Mesothelial cell of epicardium (in vitro differentiated cells): ENCODE data around the gene ANKRD29. TPM values are rescaled to one million over a fixed set of nuclear protein-coding genes. Genes with fewer than 3 reads are reported as not detected.
"Not testable (repeated sequence)": the region's sequence is repeated elsewhere in the genome, so short reads cannot be mapped to it uniquely, and the experiment has no call there.

Source experiments
- DNase-seq, 2 experiments: peaks; one replicate each; pipeline ENCODE4 v3.0.0; 2021; ENCODE audit warnings: low spot score in 2 of 2; ENCODE audit not compliant: unreplicated experiment in 2 of 2
- H3K27ac Mint-ChIP-seq: 2 replicates; pipeline ENCODE4 v1.8.0; 2021; ENCODE audit warnings: mixed read lengths
- H3K27me3 Mint-ChIP-seq: 2 replicates; pipeline ENCODE4 v1.8.0; 2021; ENCODE audit warnings: low read depth, mixed read lengths
- H3K36me3 Mint-ChIP-seq: 2 replicates; pipeline ENCODE4 v1.8.0; 2021; ENCODE audit warnings: mixed read lengths
- H3K4me1 Mint-ChIP-seq: 2 replicates; pipeline ENCODE4 v1.8.0; 2021; ENCODE audit warnings: mixed read lengths
- H3K4me3 Mint-ChIP-seq: 2 replicates; pipeline ENCODE4 v1.8.0; 2021; ENCODE audit warnings: mild to moderate bottlenecking, moderate library complexity, mixed read lengths
- H3K9me3 Mint-ChIP-seq: 2 replicates; pipeline ENCODE4 v1.8.0; 2021; ENCODE audit warnings: mixed read lengths
- CTCF ChIP-seq: fragments of 200-600 bp; sonication (generic); IDR thresholded peaks from one replicate; pipeline ENCODE4 v1.5.0; 2021; ENCODE audit warnings: antibody characterized with exemption; ENCODE audit not compliant: unreplicated experiment
- total RNA-seq: library from RNA; stranded (reverse); gene quantifications from 3 replicates; pipeline ENCODE4 v1.2.1, GENCODE V29; 2021

Gene ANKRD29
- total RNA-seq, 1 donor from 2014 or later, result 2.3 TPM

DNA sequence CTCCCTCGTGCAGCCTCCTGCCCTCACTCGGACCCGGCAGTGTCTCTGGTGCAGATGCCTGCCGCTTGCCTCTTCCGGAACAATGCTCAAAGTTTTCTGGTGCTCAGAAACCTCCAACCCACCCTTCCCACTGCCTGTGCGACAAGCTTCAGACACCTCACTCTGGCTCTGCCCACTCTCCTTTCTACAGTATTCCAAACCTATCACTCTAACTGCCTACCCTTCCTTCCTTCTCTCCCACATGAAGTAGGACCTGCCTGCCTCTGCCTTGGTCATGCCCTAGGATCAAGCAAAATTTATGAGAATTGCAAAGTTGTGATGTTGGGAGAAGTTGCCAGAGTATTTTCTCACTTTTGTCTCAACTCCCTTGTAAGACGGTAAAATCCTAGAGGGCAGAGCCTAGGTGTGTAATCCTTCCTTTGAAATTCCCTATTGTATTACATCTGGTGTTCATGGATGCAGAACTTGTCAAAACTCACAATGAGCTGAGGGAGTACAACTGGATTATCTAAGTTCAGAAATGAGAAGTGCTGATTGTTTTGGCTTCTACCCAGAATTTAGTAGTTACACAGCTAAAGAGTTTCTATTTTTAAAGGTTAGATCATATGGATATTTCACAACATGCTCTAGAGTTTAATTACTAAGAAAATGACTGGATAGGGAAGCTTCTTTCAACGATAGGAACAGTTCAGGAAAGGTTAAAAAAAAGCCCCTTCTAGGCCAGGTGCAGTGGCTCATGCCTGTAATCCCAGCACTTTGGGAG lies 83.6 kb downstream of the ANKRD29 start:
- peaks cover 8% of the 10 kb centered on the region for H3K36me3 Mint-ChIP-seq
- no peak for TF ChIP-seq CTCF
- H3K4me1 Mint-ChIP-seq, result peaks cover 16% of the 10 kb centered on the region
- H3K27me3 Mint-ChIP-seq, result no peaks in the 10 kb centered on the region
- no peak for DNase-seq
- no peaks in the 10 kb centered on the region for H3K9me3 Mint-ChIP-seq
- H3K4me3 Mint-ChIP-seq, result no peak overlapping the region
- no peak overlapping the region for H3K27ac Mint-ChIP-seq

DNA sequence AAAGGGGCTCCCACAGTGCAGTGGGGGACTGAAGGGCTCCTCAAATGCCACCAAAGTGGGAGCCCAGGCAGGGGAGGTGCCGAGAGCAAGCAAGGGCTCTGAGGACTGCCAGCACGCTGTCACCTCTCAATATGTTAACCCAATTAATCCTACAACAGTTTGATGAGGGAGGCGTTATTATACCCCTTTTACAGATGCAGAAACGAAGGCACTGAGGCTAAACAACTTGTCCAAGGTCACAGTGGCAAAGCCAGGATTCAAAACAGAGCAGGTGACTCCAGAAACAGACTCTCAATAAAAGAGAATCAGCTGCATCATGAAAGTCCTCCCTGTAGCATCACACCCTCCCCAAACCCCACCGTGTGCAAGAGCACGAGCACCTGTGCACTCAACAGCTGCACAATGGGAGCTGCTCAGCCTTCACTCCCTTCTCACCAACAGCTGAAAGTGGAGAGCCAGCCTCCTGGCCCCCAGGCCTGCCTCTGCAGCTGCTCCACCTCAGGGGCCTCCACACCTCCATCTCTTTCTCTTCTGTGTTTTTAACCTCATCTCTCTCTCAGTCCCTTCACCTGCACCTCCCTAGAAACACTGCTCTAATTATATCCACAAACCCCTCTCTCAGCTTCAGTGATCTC lies 84.5 kb downstream of the ANKRD29 start:
- H3K27ac Mint-ChIP-seq, result no peak overlapping the region
- no peaks in the 10 kb centered on the region for H3K9me3 Mint-ChIP-seq
- no peak for DNase-seq
- no peaks in the 10 kb centered on the region for H3K27me3 Mint-ChIP-seq
- H3K4me3 Mint-ChIP-seq, result no peak overlapping the region
- H3K4me1 Mint-ChIP-seq, result peaks cover 14% of the 10 kb centered on the region
- TF ChIP-seq CTCF, result no peak
- peaks cover 8% of the 10 kb centered on the region for H3K36me3 Mint-ChIP-seq

- not testable (repeated sequence) for H3K9me3 Mint-ChIP-seq, DNase-seq, H3K27ac Mint-ChIP-seq, H3K36me3 Mint-ChIP-seq, H3K4me3 Mint-ChIP-seq, H3K27me3 Mint-ChIP-seq
- H3K4me1 Mint-ChIP-seq, result peaks cover 14% of the 10 kb centered on the region
Measured at GRCh38 chr18:23577521-23577920, 85.2 kb downstream of the ANKRD29 start.

DNA sequence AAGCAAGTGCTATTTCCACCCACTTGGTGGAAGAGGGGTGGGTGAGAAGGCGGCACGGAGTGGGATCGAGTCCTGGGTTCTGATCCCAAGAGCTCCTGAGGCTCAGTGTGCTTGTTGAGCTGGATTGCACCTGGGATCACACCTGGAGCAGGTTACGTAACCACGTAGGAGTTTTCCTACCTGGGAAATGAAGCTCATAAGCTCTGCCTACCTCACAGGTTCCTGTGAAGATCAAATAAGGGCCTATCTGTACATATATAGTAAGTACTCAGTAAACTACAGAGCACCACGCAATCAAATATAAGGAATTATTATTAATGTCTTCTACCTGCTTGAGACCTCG lies 87.4 kb downstream of the ANKRD29 start:
- DNase-seq, result no peak
- Mint-ChIP-seq H3K27ac (no peak overlapping the region), H3K4me1 (peaks cover 19% of the 10 kb centered on the region), H3K4me3 (no peak overlapping the region), H3K27me3 (no peaks in the 10 kb centered on the region), H3K9me3 (no peaks in the 10 kb centered on the region), H3K36me3 (peaks cover 12% of the 10 kb centered on the region)
- no peak for TF ChIP-seq CTCF

- Mint-ChIP-seq H3K4me3 (no peak overlapping the region), H3K9me3 (no peaks in the 10 kb centered on the region), H3K27ac (no peak overlapping the region), H3K4me1 (peaks cover 19% of the 10 kb centered on the region), H3K27me3 (no peaks in the 10 kb centered on the region), H3K36me3 (peaks cover 13% of the 10 kb centered on the region)
- TF ChIP-seq CTCF, result no peak
- DNase-seq, result no peak
Measured at GRCh38 chr18:23574611-23575308, 88.0 kb downstream of the ANKRD29 start.
